Measurements from ENCODE around the gene SPSB1. TPM values are rescaled to one million over a fixed set of nuclear protein-coding genes. Genes with fewer than 3 reads are reported as not detected.

Gene SPSB1
- total and polyA plus RNA-seq, 2 of the 4 experiments (the other 2 are of a cell fraction), result 16.7 to 19.8 TPM

- no peaks in the 10 kb centered on the region for H3K79me1 ChIP-seq (ENCODE audit: low read depth in 1 of 2, low read length in 2 of 2)
- ATAC-seq (ENCODE audit: low read depth), result no peak
- H2BK120ac ChIP-seq (ENCODE audit: low read depth, low read length), result no peak overlapping the region
- no peak overlapping the region for H2AK5ac ChIP-seq (ENCODE audit: low read depth, low read length)
- intact Hi-C loops (cut with micrococcal nuclease), result no loop called here
- DNase-seq, result no peak
- dilution Hi-C loops (cut with HindIII; ENCODE audit: low sequenced_read_pairs, unreplicated experiment), result no loop called here
- H3K4me1 ChIP-seq (ENCODE audit: control insufficient read depth, insufficient read depth, low read length), result peaks cover 13% of the 10 kb centered on the region
- no peak overlapping the region for H2BK5ac ChIP-seq (ENCODE audit: low read depth, low read length, poor library complexity, severe bottlenecking)
- H2AFZ ChIP-seq (replicated peaks; ENCODE audit: low read length, poor library complexity), result no peak overlapping the region
- no peak overlapping the region for H3K23ac ChIP-seq (ENCODE audit: low read depth, low read length)
- no peak overlapping the region for H3K14ac ChIP-seq (replicated peaks; ENCODE audit: low read depth, low read length)
- H3K9me1 ChIP-seq (ENCODE audit: insufficient read depth, low read length), result peaks cover 9% of the 10 kb centered on the region
- no peak overlapping the region for H4K8ac ChIP-seq (ENCODE audit: low read depth in 2 of 2, low read length in 2 of 2)
- CTCF ChIA-PET, result interaction anchor here (0.6 kb wide), 1 partner anchor 107 kb away, joined by 3 read pairs; no protein-coding TSS in a partner anchor
- no peaks in the 10 kb centered on the region for H3K9me3 ChIP-seq (ENCODE audit: control insufficient read depth, insufficient read depth, low read length)
- H3K4ac ChIP-seq (ENCODE audit: low read depth, low read length), result no peak overlapping the region
- POLR2A ChIA-PET (ENCODE audit: unreplicated experiment), result no interaction called here
- H3K27me3 ChIP-seq (ENCODE audit: control insufficient read depth, insufficient read depth, low read length), result peaks cover 6% of the 10 kb centered on the region
- no peaks in the 10 kb centered on the region for H4K20me1 ChIP-seq (ENCODE audit: insufficient read depth, low read length)
- H4K91ac ChIP-seq (ENCODE audit: insufficient read depth, low read depth, low read length), result no peak overlapping the region
- no TSS peak for BruUV-seq (replicated peaks)
- in situ Hi-C loops (cut with MboI; ENCODE audit: low sequenced_read_pairs), result no loop called here
- H2BK20ac ChIP-seq (ENCODE audit: low read depth, low read length), result no peak overlapping the region
- TF ChIP-seq BHLHE40 (IDR thresholded peaks at IDR 0.05; ENCODE audit: low read depth, low read length) (no peak), RAD21 (IDR thresholded peaks at IDR 0.05; ENCODE audit: low read length) (no peak), POLR2A (IDR thresholded peaks at IDR 0.05; ENCODE audit: low read depth, low read length) (no peak), MAZ (IDR thresholded peaks at IDR 0.05; ENCODE audit: borderline replicate concordance, low read depth, low read length) (no peak), SMC3 (IDR thresholded peaks at IDR 0.05; ENCODE audit: low read depth, low read length) (no peak), RFX5 (IDR thresholded peaks at IDR 0.05; ENCODE audit: low read depth, low read length) (no peak), MAFK (IDR thresholded peaks at IDR 0.05; ENCODE audit: low read depth, low read length) (no peak), MXI1 (IDR thresholded peaks at IDR 0.05; ENCODE audit: borderline replicate concordance, low read depth, low read length) (no peak), NFE2L2 (IDR thresholded peaks at IDR 0.05; ENCODE audit: low read depth, low read length) (no peak), RCOR1 (IDR thresholded peaks at IDR 0.05; ENCODE audit: insufficient replicate concordance, low read length) (no peak), CHD1 (IDR thresholded peaks at IDR 0.05; ENCODE audit: low read depth, low read length) (no peak)
- TF ChIP-seq, protein P1, sequence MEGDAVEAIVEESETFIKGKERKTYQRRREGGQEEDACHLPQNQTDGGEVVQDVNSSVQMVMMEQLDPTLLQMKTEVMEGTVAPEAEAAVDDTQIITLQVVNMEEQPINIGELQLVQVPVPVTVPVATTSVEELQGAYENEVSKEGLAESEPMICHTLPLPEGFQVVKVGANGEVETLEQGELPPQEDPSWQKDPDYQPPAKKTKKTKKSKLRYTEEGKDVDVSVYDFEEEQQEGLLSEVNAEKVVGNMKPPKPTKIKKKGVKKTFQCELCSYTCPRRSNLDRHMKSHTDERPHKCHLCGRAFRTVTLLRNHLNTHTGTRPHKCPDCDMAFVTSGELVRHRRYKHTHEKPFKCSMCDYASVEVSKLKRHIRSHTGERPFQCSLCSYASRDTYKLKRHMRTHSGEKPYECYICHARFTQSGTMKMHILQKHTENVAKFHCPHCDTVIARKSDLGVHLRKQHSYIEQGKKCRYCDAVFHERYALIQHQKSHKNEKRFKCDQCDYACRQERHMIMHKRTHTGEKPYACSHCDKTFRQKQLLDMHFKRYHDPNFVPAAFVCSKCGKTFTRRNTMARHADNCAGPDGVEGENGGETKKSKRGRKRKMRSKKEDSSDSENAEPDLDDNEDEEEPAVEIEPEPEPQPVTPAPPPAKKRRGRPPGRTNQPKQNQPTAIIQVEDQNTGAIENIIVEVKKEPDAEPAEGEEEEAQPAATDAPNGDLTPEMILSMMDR (conservative IDR thresholded peaks at IDR 0.05; ENCODE audit: low read depth, low read length), result no peak
- TF ChIP-seq, protein P2, sequence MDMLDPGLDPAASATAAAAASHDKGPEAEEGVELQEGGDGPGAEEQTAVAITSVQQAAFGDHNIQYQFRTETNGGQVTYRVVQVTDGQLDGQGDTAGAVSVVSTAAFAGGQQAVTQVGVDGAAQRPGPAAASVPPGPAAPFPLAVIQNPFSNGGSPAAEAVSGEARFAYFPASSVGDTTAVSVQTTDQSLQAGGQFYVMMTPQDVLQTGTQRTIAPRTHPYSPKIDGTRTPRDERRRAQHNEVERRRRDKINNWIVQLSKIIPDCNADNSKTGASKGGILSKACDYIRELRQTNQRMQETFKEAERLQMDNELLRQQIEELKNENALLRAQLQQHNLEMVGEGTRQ (IDR thresholded peaks at IDR 0.05; ENCODE audit: low read depth, low read length), result no peak
- H3K18ac ChIP-seq (ENCODE audit: low read depth, low read length), result no peak overlapping the region
- H3K27ac ChIP-seq (ENCODE audit: insufficient read depth, low read length), result no peak overlapping the region
- H2BK15ac ChIP-seq (ENCODE audit: low read depth, low read length), result no peak overlapping the region
- H4K5ac ChIP-seq (ENCODE audit: low read depth, low read length), result no peak overlapping the region
- 80% methylated on average over 5 of the region's 9 CpGs; no CpG with 5 or more reads in 1 of the 2 experiments for WGBS, 2 experiments (ENCODE audit: extremely low coverage in 2 of 2, insufficient read length in 1 of 2)
- no peak overlapping the region for H3K9ac ChIP-seq (ENCODE audit: low read depth, low read length)
- H3K36me3 ChIP-seq (ENCODE audit: control insufficient read depth, insufficient read depth, low read length), result no peaks in the 10 kb centered on the region
- no peak overlapping the region for H2AK9ac ChIP-seq (replicated peaks; ENCODE audit: low read depth, low read length, poor library complexity)
- no peak overlapping the region for H3K4me2 ChIP-seq (ENCODE audit: low read depth, low read length)
- no peak overlapping the region for H3K4me3 ChIP-seq (ENCODE audit: insufficient read depth, low read depth, low read length)
- no peak overlapping the region for H3K56ac ChIP-seq (ENCODE audit: extremely low read depth, insufficient read depth, low read length)
Measured at GRCh38 chr1:9417695-9418094, 125.0 kb downstream of the SPSB1 start.

All from IMR-90 (cell line).